DMS79 (cell line): Measurements from ENCODE around the gene B4GALT1.
"Not testable (repeated sequence)": the region's sequence is repeated elsewhere in the genome, so short reads cannot be mapped to it uniquely, and the experiment has no call there.

ENCODE experiments used
- DNase-seq: peaks from one replicate; lab custom pipeline; 2025; lab: John Stamatoyannopoulos, UW

The B4GALT1 gene

GRCh38 chr9:33184963-33185362, 17.8 kb upstream of the B4GALT1 start:
- DNase-seq = no peak

GRCh38 chr9:33182519-33182918, 15.4 kb upstream of the B4GALT1 start:
- DNase-seq = no peak

- DNase-seq = no peak
These were observed 13.5 kb upstream of the B4GALT1 start for GRCh38 chr9:33180526-33181184.

GRCh38 chr9:33178972-33179697, 12.0 kb upstream of the B4GALT1 start:
- DNase-seq = no peak

GRCh38 chr9:33177639-33178038, 10.5 kb upstream of the B4GALT1 start:
- no peak for DNase-seq

- DNase-seq = no peak
These were observed 9.9 kb upstream of the B4GALT1 start for GRCh38 chr9:33177086-33177485.

GRCh38 chr9:33175649-33176325, 8.7 kb upstream of the B4GALT1 start:
- no peak for DNase-seq

GRCh38 chr9:33172256-33173238, 5.4 kb upstream of the B4GALT1 start:
- no peak for DNase-seq

GRCh38 chr9:33170464-33171415, 3.6 kb upstream of the B4GALT1 start:
- DNase-seq = no peak

GRCh38 chr9:33168941-33169544, 1.9 kb upstream of the B4GALT1 start:
- DNase-seq = no peak

- DNase-seq = no peak
These were observed 881 bp upstream of the B4GALT1 start for GRCh38 chr9:33167972-33168461.

- DNase-seq = peak; percentile 24
These were observed 679 bp downstream of the B4GALT1 start for GRCh38 chr9:33166231-33167083.

GRCh38 chr9:33165263-33166151, 1.6 kb downstream of the B4GALT1 start:
- DNase-seq = no peak

GRCh38 chr9:33164921-33165262, 2.2 kb downstream of the B4GALT1 start:
- DNase-seq = not testable (repeated sequence)

GRCh38 chr9:33164138-33164809, 2.9 kb downstream of the B4GALT1 start:
- DNase-seq = no peak

- no peak for DNase-seq
These were observed 3.6 kb downstream of the B4GALT1 start for GRCh38 chr9:33163433-33164137.

- no peak for DNase-seq
These were observed 4.3 kb downstream of the B4GALT1 start for GRCh38 chr9:33162721-33163311.
